Bronchial epithelial cell (primary cell): Measurements from ENCODE around the gene AIFM1. TPM values are rescaled to one million over a fixed set of nuclear protein-coding genes. Genes with fewer than 3 reads are reported as not detected.

Source experiments
- DNase-seq: peaks from one replicate; pipeline ENCODE4 v3.0.0-alpha.2; 2010; ENCODE audit warnings: low read depth
- FAIRE-seq: peaks from 2 replicates; lab custom pipeline; 2011; peaks lifted over from hg19 to GRCh38; lab: Jason Lieb, UNC
- H3K27me3 ChIP-seq: 2 replicates; pipeline ENCODE4 v1.5.1; 2011; ENCODE audit warnings: low read length; ENCODE audit not compliant: control insufficient read depth, insufficient read depth
- H3K36me3 ChIP-seq: 2 replicates; pipeline ENCODE4 v1.5.1; 2011; ENCODE audit warnings: low read length; ENCODE audit not compliant: control insufficient read depth, insufficient read depth
- H3K4me3 ChIP-seq: 2 replicates; pipeline ENCODE4 v1.5.1; 2011; ENCODE audit warnings: mild to moderate bottlenecking, low read depth, low read length, control low read depth
- total RNA-seq: library from RNA; depleted of rRNA; stranded (reverse); fragments of >200 nt; gene quantifications from 2 replicates; pipeline ENCODE4 v1.2.1, GENCODE V29; 2014
- TF ChIP-seq, protein P1 (sequence below): IDR thresholded peaks from 2 replicates; pipeline ENCODE4 v1.5.1; 2011; ENCODE audit warnings: mild to moderate bottlenecking, moderate library complexity, low read length, control low read depth, inconsistent platforms; ENCODE audit not compliant: insufficient read depth, severe bottlenecking

The AIFM1 gene
- total RNA-seq, 1 donor from 2014 or later, result 26.6 TPM

DNA sequence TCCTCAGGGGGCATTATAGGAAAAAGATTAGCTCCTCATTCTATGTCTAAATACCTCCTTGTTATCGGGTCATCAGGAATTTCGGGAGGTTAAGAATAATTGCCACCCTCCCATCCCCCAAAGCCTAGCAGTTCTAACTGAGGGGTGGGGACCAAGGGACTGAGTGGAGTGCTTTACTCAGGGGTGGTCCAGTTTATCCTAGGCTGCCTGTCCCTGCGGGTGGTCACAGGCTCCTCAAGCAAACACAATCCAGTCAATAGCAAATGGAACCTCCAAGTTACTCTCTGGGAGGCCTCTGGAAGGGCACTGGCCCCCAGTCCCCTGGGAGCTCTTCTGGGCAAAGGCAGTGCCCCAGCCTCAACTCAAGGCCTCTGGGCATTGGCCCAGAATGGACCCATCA is 62.0 kb downstream of the AIFM1 start:
- Histone ChIP-seq H3K4me3 (no peak overlapping the region), H3K36me3 (no peaks in the 10 kb centered on the region), H3K27me3 (no peaks in the 10 kb centered on the region)
- TF ChIP-seq, protein P1, sequence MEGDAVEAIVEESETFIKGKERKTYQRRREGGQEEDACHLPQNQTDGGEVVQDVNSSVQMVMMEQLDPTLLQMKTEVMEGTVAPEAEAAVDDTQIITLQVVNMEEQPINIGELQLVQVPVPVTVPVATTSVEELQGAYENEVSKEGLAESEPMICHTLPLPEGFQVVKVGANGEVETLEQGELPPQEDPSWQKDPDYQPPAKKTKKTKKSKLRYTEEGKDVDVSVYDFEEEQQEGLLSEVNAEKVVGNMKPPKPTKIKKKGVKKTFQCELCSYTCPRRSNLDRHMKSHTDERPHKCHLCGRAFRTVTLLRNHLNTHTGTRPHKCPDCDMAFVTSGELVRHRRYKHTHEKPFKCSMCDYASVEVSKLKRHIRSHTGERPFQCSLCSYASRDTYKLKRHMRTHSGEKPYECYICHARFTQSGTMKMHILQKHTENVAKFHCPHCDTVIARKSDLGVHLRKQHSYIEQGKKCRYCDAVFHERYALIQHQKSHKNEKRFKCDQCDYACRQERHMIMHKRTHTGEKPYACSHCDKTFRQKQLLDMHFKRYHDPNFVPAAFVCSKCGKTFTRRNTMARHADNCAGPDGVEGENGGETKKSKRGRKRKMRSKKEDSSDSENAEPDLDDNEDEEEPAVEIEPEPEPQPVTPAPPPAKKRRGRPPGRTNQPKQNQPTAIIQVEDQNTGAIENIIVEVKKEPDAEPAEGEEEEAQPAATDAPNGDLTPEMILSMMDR, result no peak
- no peak for FAIRE-seq
- DNase-seq, result no peak

- Histone ChIP-seq H3K4me3 (no peak overlapping the region), H3K36me3 (no peaks in the 10 kb centered on the region), H3K27me3 (no peaks in the 10 kb centered on the region)
- peak; percentile 77 for FAIRE-seq
- no peak for DNase-seq
- TF ChIP-seq, protein P1, result no peak
Measured at GRCh38 chrX:130100180-130100579, 65.5 kb downstream of the AIFM1 start.

GRCh38 chrX:130098210-130098552 is 67.5 kb downstream of the AIFM1 start:
- TF ChIP-seq, protein P1, result no peak
- Histone ChIP-seq H3K4me3 (no peak overlapping the region), H3K36me3 (no peaks in the 10 kb centered on the region), H3K27me3 (no peaks in the 10 kb centered on the region)
- DNase-seq (peak; percentile 42), FAIRE-seq (no peak)

- Histone ChIP-seq H3K4me3 (no peak overlapping the region), H3K36me3 (no peaks in the 10 kb centered on the region), H3K27me3 (no peaks in the 10 kb centered on the region)
- FAIRE-seq (no peak), DNase-seq (no peak)
- TF ChIP-seq, protein P1, result no peak
Measured at GRCh38 chrX:130097507-130098209, 68.0 kb downstream of the AIFM1 start.

- no peak overlapping the region for H3K4me3 ChIP-seq
- DNase-seq (no peak), FAIRE-seq (no peak)
- no peaks in the 10 kb centered on the region for H3K36me3 ChIP-seq
- no peaks in the 10 kb centered on the region for H3K27me3 ChIP-seq
- TF ChIP-seq, protein P1, result no peak
Measured at GRCh38 chrX:130095249-130096030, 70.2 kb downstream of the AIFM1 start.

GRCh38 chrX:130094696-130095095 is 70.9 kb downstream of the AIFM1 start:
- Histone ChIP-seq H3K4me3 (no peak overlapping the region), H3K27me3 (no peaks in the 10 kb centered on the region), H3K36me3 (no peaks in the 10 kb centered on the region)
- DNase-seq, result no peak
- TF ChIP-seq, protein P1, result no peak
- no peak for FAIRE-seq
